HG03066 (cell line): ENCODE measurements around the gene RCAN1.

Experiments
- ATAC-seq: cut with Tn5 transposase; IDR thresholded peaks from one replicate; pipeline ENCODE4 v1.9.1; 2021; ENCODE audit warnings: low read depth; ENCODE audit not compliant: unreplicated experiment

RCAN1 gene

GRCh38 chr21:34548781-34549376, 66.0 kb downstream of the RCAN1 start:
- ATAC-seq, result no peak

GRCh38 chr21:34546542-34546941, 68.4 kb downstream of the RCAN1 start:
- no peak for ATAC-seq

GRCh38 chr21:34545079-34545884, 69.6 kb downstream of the RCAN1 start:
- ATAC-seq, result peak; percentile 93

GRCh38 chr21:34544032-34544496, 70.8 kb downstream of the RCAN1 start:
- ATAC-seq, result no peak

- no peak for ATAC-seq
Measured at GRCh38 chr21:34543017-34543416, 71.9 kb downstream of the RCAN1 start.

GRCh38 chr21:34540206-34540605, 74.7 kb downstream of the RCAN1 start:
- no peak for ATAC-seq

GRCh38 chr21:34537838-34538237, 77.1 kb downstream of the RCAN1 start:
- no peak for ATAC-seq

- ATAC-seq, result no peak
Measured at GRCh38 chr21:34536820-34537219, 78.1 kb downstream of the RCAN1 start.

- no peak for ATAC-seq
Measured at GRCh38 chr21:34536311-34536710, 78.6 kb downstream of the RCAN1 start.

- no peak for ATAC-seq
Measured at GRCh38 chr21:34535886-34536285, 79.0 kb downstream of the RCAN1 start.

- no peak for ATAC-seq
Measured at GRCh38 chr21:34534522-34534921, 80.4 kb downstream of the RCAN1 start.

GRCh38 chr21:34533938-34534337, 81.0 kb downstream of the RCAN1 start:
- ATAC-seq, result no peak

GRCh38 chr21:34531399-34531798, 83.5 kb downstream of the RCAN1 start:
- no peak for ATAC-seq

- no peak for ATAC-seq
Measured at GRCh38 chr21:34530261-34530660, 84.7 kb downstream of the RCAN1 start.

GRCh38 chr21:34528131-34528561, 86.8 kb downstream of the RCAN1 start:
- ATAC-seq, result no peak

GRCh38 chr21:34526618-34527290, 88.2 kb downstream of the RCAN1 start:
- no peak for ATAC-seq

GRCh38 chr21:34526241-34526617, 88.7 kb downstream of the RCAN1 start:
- ATAC-seq, result no peak

GRCh38 chr21:34524646-34525601, 90.0 kb downstream of the RCAN1 start:
- no peak for ATAC-seq

- ATAC-seq, result no peak
Measured at GRCh38 chr21:34523019-34523555, 91.8 kb downstream of the RCAN1 start.

- ATAC-seq, result no peak
Measured at GRCh38 chr21:34522284-34522683, 92.6 kb downstream of the RCAN1 start.
